BE2C (cell line): ENCODE data around the gene REV1.
A peak's percentile ranks its signal among the peaks of the same experiment; 100 is the strongest.
"Not testable (repeated sequence)": the region's sequence is repeated elsewhere in the genome, so short reads cannot be mapped to it uniquely, and the experiment has no call there.

Experiments
- DNase-seq: peaks from one replicate; pipeline ENCODE4 v3.0.0-alpha.2; 2020
- H3K27me3 ChIP-seq: fragments of 250-450 bp; sonication (Bioruptor Pico); 2 replicates; pipeline ENCODE4 v1.5.1; 2020; ENCODE audit warnings: mild to moderate bottlenecking
- H3K36me3 ChIP-seq: fragments of 250-450 bp; sonication (Bioruptor Pico); 2 replicates; pipeline ENCODE4 v1.5.1; 2020; ENCODE audit warnings: mild to moderate bottlenecking
- H3K4me1 ChIP-seq: fragments of 250-450 bp; sonication (Bioruptor Pico); 2 replicates; pipeline ENCODE4 v1.5.1; 2020
- H3K4me3 ChIP-seq: 2 replicates; pipeline ENCODE4 v1.5.1; 2011; ENCODE audit warnings: low read depth, low read length
- H3K9me3 ChIP-seq: fragments of 250-450 bp; sonication (Bioruptor Pico); 2 replicates; pipeline ENCODE4 v1.5.1; 2020
- CTCF ChIP-seq: IDR thresholded peaks from 2 replicates; pipeline ENCODE4 v1.5.1; 2012; ENCODE audit warnings: mild to moderate bottlenecking, low read depth, low read length

REV1 gene

DNA sequence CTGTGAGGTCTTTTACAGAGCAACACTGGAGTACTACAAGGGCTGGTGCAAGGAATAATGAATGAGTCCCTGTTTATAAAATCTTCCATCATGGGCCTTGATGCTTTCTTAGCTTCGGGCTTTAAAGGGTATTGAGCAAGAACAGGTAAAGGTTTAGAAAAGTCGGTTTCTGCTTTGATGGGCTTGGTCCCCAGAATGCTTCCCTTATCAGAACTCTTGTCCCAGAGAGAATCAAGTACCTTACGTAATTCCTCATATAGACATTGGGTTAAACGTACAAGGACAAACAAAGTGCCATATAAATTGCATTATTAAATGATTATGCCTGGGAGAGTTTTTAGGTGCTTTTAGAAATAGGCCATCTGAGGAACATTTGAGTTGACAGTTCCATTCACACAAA is 24.5 kb upstream of the REV1 start:
- no peaks in the 10 kb centered on the region for H3K4me1 ChIP-seq
- TF ChIP-seq CTCF, result no peak
- no peak for DNase-seq
- H3K9me3 ChIP-seq, result no peaks in the 10 kb centered on the region
- no peak overlapping the region for H3K4me3 ChIP-seq
- H3K36me3 ChIP-seq, result no peaks in the 10 kb centered on the region
- no peaks in the 10 kb centered on the region for H3K27me3 ChIP-seq

- H3K27me3 ChIP-seq, result no peaks in the 10 kb centered on the region
- no peak for TF ChIP-seq CTCF
- no peaks in the 10 kb centered on the region for H3K9me3 ChIP-seq
- H3K4me1 ChIP-seq, result no peaks in the 10 kb centered on the region
- DNase-seq, result no peak
- no peak overlapping the region for H3K4me3 ChIP-seq
- H3K36me3 ChIP-seq, result no peaks in the 10 kb centered on the region
These were observed 22.4 kb upstream of the REV1 start for GRCh38 chr2:99512181-99512591.

- no peaks in the 10 kb centered on the region for H3K27me3 ChIP-seq
- TF ChIP-seq CTCF, result no peak
- no peak for DNase-seq
- H3K9me3 ChIP-seq, result no peaks in the 10 kb centered on the region
- no peak overlapping the region for H3K4me3 ChIP-seq
- no peaks in the 10 kb centered on the region for H3K4me1 ChIP-seq
- H3K36me3 ChIP-seq, result no peaks in the 10 kb centered on the region
These were observed 19.6 kb upstream of the REV1 start for GRCh38 chr2:99509387-99509786.

- no peak for TF ChIP-seq CTCF
- H3K36me3 ChIP-seq, result no peaks in the 10 kb centered on the region
- DNase-seq, result peak; percentile 13
- H3K9me3 ChIP-seq, result no peaks in the 10 kb centered on the region
- no peak overlapping the region for H3K4me3 ChIP-seq
- no peaks in the 10 kb centered on the region for H3K4me1 ChIP-seq
- H3K27me3 ChIP-seq, result no peaks in the 10 kb centered on the region
These were observed 18.4 kb upstream of the REV1 start for GRCh38 chr2:99507937-99508818.

DNA sequence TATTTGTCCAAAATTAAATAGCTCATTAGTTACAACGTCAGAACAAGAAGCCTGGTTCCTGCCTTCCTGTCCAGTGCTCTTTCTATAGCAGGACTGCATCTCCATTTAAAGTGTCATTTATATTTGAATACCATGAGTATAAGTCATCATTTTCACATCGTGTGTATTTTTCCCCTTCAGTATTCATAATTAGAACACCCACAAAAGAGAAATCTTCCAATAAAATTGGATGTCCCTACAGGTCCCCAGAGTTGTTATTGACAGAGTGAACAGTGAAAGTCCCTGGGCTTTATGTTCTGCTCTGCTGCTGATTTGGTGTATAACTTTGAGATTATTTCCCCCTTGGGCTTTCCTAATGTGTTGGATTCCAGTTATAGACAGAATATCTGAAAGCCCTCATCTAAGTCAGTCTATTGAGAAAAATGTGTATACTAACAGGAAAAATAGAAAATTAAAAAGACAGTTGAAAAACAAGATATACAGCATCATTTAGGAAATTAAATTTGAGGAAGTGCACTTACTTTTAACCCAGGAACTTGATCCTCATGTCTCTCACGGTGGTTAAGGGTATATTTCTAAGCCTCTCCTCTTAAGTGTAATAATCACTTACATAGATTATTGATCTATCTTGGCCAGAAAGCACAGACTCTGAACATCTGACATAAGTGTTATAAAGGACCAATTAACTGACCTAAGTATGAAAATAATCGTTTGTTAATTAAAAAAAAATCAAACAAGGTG is 15.2 kb upstream of the REV1 start:
- no peak for DNase-seq
- H3K9me3 ChIP-seq, result no peaks in the 10 kb centered on the region
- no peak for TF ChIP-seq CTCF

DNA sequence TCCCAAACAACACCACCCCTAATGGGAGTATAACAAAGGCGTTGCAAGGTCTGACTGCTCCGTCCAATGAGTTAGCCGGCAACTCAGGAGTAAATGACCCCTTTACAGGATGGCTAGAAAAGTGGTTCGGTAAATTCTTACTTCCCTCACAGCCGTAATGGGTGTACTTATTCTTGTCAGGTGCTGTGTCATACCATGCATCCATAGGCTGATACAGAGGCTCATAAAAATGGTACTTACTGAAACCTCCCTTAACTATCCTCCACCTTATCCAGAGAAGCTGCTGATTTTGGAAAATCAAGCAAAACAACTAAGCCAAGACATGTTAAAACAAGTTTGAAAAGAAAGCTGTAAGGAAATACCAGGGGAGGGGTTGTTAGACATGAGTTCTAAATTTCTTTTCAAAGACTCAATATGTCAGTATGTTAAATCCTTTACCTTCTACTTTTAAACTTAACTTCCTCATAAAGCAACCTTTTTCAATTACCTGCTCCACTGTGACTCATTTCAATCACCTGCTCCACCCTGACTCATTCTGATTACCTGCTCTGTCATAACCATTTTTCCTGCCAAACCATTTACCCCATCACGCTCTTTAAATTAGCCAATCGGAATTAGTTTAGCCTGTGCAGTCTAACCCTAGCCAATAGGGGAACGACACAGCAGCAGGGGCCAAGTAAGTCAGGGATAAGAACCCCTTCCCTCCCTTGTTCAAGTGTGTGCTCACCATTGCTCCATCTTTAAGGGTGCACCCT is 14.0 kb upstream of the REV1 start:
- not testable (repeated sequence) for H3K27me3 ChIP-seq, H3K9me3 ChIP-seq, H3K36me3 ChIP-seq, DNase-seq, H3K4me3 ChIP-seq, H3K4me1 ChIP-seq

More for the DNA sequence above, 15.2 kb upstream of the REV1 start:
- no peaks in the 10 kb centered on the region for H3K27me3 ChIP-seq
- H3K36me3 ChIP-seq, result no peaks in the 10 kb centered on the region
- H3K4me3 ChIP-seq, result no peak overlapping the region
- H3K4me1 ChIP-seq, result no peaks in the 10 kb centered on the region
